NCI-H1436 (cell line): ENCODE results near the gene ZNF277.
A peak's percentile ranks its signal among the peaks of the same experiment; 100 is the strongest.

Experiments
- DNase-seq: peaks from one replicate; lab custom pipeline; 2025; lab: John Stamatoyannopoulos, UW

Gene ZNF277

DNA sequence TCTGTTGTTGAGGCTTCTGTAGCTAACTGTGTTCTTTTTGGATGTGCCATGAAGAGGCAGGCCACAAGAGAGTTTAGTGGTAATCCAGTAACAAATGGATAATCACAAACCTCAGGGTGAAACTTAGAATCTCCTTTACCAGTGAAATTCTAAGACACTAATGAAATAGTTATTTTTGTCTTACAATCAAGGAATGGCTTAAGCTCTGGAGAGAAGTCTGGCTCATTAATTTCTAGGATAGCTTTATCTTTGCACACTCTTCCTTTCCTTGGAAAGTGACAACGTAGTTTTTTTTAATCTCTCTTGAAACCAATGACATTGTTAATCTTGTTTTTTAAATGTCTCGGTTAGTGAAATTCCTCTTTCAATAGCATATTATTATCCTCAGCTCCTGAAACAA lies 150.1 kb downstream of the ZNF277 start:
- no peak for DNase-seq

- no peak for DNase-seq
These were observed 150.6 kb downstream of the ZNF277 start for GRCh38 chr7:112357136-112357535.

- DNase-seq = no peak
These were observed 152.0 kb downstream of the ZNF277 start for GRCh38 chr7:112358513-112358912.

DNA sequence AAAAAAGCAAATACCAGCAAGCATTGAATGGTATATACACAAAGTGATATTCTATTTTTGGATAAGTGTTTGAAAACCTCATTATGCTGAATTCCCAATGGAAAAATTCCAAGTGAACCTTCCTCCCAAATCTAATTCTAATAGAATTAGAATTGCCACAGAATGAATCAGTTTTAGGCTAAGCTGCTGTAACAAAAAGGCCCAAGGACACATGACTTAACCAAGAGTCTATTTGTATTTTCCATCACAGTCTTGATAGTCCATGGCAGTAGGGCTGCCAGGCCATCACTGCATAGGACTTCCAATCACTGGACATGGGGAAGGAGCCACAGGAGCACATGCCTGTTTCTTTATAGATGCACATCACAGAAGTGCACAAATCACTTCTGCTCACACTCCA lies 152.6 kb downstream of the ZNF277 start:
- DNase-seq = no peak

DNA sequence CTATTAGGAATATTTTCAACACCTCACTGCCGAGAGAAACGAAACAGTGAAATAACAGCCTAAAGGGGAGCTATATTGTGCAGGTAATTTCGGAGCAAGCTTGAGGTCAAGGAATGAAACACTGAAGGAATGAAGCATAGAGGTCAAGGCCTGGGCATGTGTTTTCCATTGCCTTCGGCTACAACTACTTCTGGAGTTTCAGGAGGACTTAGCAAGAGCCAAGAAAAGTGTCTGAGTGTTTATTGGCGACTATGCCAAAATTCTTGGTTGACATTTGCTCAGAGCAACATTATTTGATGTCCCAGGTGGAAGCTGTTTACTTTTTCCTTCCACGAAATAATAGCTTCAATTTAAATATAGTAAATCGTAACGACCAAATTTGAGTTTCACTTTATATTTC lies 154.2 kb downstream of the ZNF277 start:
- DNase-seq = no peak

- no peak for DNase-seq
These were observed 154.7 kb downstream of the ZNF277 start for GRCh38 chr7:112361154-112361553.

- peak; percentile 45 for DNase-seq
These were observed 155.7 kb downstream of the ZNF277 start for GRCh38 chr7:112362053-112362650.

- peak; percentile 71 for DNase-seq
These were observed 156.2 kb downstream of the ZNF277 start for GRCh38 chr7:112362731-112363131.

DNA sequence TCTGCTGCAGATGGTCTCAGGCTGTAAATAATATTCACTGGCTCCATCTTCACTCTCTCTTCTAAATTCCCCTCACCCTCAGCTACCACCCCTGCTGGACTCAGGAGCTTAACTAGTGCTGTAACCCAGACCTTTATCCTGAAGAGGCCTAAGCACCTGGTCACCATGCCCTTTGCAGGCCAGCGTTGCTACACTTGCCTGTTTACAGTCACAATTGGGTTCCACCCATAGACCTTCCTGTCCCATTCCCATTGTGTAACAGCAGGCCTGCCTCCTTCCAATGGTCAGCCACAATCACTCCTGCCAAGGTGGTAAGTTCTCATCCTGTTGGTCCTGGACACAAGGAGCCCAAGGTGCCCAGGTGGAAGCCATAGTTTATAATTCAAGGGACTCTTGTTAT lies 157.9 kb downstream of the ZNF277 start:
- no peak for DNase-seq

- DNase-seq = no peak
These were observed 159.1 kb downstream of the ZNF277 start for GRCh38 chr7:112365551-112365950.

DNA sequence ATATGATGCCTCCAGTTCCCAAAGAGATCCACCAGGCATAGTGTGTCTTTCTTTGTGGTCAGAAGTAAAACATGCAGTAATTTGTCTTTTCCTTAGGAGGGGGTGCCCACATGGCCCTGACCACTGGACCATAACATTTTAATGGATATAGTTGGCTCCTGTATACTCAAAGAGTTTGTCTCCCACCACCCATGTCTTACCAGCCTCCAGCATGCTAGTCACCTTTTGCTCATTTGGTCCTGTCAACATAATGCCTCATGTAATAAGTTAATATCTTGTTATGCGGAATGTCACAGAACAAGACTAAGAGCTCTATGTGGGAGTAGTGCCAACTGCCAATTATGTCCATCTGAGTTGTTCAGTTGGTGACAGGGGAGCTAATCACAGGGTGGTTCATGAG lies 160.4 kb downstream of the ZNF277 start:
- DNase-seq = no peak

DNA sequence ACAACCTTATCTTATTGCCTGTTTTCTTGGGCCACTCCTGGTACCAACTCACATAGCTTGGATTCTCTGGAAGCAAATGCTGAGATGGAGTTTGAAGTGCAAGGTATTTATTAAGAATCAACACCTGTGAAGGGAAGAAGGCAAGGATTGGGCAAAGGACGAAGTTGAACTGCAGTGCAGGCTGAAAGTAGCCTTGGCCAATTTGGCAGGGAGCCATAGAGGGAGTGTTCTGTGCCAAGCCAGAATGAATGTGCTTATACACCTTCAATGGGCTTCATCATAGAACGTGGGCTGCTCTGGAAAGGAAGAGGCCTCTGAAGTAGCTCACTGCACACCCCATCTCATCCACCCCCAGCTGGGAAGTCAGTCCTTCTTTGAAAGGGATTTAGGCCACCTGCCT lies 163.9 kb downstream of the ZNF277 start:
- peak; percentile 10 for DNase-seq

DNA sequence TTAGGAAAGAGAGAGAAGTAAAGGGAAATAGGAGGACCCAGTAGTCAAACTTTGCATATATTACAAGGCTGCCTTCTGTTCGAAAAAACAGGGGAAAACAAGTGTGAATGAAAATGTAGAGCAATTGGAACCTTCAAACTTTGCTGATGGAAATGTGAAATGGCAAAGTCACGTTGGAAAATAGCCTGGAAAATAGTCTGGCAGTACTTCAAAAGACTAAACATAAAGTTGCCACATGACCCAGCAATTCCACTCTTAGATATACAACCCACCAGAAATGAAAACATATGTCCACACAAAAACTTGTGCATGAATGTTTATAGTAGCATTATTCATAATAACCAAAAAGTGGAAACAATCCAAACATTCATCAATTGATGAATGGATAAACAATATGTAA lies 165.2 kb downstream of the ZNF277 start:
- DNase-seq = no peak

GRCh38 chr7:112372101-112372500 lies 165.6 kb downstream of the ZNF277 start:
- no peak for DNase-seq

- DNase-seq = no peak
These were observed 171.1 kb downstream of the ZNF277 start for GRCh38 chr7:112377593-112377992.

DNA sequence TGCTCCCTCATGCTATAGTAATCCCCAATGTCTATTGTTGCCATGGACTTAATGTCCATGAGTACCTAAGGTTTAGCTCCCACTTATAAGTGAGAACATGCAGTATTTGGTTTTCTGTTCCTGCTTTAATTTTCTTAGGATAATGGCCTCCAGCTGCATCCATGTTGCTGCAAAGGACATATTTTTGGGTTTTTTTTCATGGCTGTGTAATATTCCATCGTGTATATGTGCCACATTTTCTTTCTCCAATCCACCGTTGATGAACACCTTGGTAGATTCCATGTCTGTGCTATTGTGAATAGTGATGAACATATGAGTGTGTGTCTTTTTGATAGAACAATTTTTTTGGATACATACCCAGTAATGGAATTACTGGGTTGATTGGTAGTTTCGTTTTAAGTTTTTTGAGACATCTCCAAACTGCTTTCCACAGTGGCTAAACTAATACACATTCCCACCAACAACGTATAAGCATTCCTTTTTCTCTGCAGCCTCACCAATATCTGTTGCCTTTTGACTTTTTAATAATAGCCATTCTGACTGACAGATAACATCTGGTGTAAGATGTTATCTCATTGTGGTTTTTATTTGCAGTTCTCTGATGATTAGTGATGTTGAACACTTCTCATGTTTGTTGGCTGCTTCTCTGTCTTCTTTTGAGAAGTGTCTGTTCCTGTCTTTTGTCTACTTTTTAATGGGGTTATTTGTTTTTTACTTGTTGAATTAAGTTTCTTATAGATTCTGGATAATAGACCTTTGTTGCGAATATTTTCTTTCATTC lies 175.0 kb downstream of the ZNF277 start:
- DNase-seq = no peak

GRCh38 chr7:112383671-112384417 lies 177.3 kb downstream of the ZNF277 start:
- DNase-seq = peak; percentile 18

DNA sequence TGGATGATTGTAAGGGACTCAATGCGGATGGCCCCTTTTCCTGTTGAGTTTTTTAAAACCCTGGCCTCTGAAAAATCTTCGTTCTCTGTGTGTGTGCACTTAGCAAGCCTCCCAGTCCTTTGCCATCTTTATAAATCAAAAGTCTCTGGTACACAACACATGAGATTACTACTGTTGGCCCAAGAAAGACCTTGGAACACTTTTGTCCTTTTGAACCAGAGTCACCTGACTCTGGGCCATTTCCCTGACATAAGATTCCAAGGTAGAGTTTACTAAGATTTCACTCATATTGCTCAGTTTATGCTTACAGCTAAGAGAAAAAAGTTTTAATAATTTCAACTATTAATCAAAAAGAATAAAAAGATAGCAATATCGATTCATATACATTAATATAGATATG lies 179.0 kb downstream of the ZNF277 start:
- no peak for DNase-seq

DNA sequence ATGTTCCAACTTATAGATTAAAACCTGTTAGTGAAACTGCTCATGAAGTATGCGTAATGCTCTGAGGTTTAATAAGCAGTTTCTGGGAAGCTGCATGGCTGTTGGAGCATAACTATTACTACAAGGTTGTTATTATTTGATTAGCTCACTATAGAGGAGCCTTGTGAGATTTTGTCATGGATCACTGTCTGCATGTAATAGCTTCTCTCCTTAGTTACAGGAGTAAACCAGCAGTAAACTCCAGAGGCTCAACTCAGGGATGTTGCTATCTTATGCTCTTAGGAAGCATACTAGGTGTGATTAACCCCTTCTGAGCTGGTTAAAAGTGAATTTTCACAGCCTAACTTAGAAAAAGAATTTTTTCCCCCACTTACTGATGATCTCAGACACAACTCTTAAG lies 180.1 kb downstream of the ZNF277 start:
- DNase-seq = no peak

DNA sequence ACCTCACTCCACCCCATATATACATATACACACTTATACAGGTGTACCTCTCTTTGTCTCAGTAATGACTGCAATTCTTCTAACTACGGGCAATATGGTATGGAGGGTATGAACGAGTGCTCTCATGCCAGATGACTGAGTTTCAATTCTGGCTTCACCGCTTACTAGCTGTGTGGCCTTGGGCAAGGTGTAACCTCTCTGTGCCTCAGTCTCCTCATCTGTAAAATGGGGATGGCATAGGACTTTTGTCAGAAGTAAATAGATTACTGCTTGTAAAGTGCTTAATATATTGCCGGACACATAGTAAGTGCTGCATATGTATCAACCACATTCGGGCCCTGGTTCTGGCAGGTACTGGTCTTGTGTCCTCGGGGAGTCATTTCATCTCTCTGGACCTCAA lies 183.7 kb downstream of the ZNF277 start:
- no peak for DNase-seq

DNA sequence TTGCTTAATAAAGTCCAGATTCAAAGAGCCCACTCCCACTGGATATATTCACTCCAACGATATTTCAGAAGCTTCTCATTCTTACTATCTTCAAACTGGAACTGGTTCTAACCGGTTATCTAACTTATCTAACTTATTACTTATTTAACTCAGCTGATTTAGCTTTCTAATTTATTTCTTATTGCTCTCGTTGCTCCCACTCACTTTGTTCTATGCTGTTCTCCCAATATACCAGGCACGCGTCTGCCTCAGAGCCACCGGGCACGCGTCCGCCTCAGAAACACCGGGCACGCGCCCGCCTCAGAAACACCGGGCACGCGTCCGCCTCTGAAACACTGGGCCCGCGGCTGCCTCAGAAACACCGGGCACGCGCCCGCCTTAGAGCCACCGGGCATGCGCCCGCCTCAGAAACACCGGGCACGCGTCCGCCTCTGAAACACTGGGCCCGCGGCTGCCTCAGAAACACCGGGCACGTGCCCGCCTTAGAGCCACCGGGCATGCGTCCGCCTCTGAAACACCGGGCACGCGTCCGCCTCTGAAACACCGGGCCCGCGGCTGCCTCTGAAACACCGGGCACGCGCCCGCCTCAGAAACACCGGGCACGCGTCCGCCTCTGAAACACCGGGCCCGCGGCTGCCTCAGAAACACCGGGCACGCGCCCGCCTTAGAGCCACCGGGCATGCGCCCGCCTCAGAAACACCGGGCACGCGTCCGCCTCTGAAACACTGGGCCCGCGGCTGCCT lies 184.8 kb downstream of the ZNF277 start:
- peak; percentile 31 for DNase-seq

GRCh38 chr7:112391841-112392286 lies 185.4 kb downstream of the ZNF277 start:
- peak; percentile 58 for DNase-seq
